Stimulated activated CD4-positive, alpha-beta T cell treated with anti-CD3 and anti-CD28 coated beads, TNF-alpha, amount 100 ng/mL, for 24 hours (primary cell): Measurements from ENCODE around the gene TPCN1.
A peak's percentile ranks its signal among the peaks of the same experiment; 100 is the strongest.

Experiments
- DNase-seq, 3 experiments: peaks; one replicate each; pipeline ENCODE4 v3.0.0-alpha.2; 2020; ENCODE audit warnings: low read depth in 3 of 3

Gene TPCN1

DNA sequence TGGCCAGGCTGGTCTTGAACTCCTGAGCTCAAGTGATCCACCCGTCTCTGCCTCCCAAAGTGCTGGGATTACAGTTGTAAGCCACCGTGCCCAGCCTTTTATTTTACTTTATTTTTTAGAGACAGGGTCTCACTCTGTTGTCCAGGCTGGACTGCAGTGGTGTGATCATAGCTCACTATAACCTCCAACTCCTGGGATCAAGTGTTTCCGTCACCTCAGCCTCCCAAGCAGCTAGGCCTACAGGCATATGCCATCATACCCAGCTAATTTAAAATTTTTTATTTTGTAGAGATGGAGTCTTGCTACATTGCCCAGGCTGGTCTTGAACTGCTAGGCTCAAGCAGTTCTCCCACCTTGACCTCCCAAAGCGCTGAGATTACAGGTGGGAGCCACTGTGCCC is 3.7 kb downstream of the TPCN1 start:
- no peak for DNase-seq

DNA sequence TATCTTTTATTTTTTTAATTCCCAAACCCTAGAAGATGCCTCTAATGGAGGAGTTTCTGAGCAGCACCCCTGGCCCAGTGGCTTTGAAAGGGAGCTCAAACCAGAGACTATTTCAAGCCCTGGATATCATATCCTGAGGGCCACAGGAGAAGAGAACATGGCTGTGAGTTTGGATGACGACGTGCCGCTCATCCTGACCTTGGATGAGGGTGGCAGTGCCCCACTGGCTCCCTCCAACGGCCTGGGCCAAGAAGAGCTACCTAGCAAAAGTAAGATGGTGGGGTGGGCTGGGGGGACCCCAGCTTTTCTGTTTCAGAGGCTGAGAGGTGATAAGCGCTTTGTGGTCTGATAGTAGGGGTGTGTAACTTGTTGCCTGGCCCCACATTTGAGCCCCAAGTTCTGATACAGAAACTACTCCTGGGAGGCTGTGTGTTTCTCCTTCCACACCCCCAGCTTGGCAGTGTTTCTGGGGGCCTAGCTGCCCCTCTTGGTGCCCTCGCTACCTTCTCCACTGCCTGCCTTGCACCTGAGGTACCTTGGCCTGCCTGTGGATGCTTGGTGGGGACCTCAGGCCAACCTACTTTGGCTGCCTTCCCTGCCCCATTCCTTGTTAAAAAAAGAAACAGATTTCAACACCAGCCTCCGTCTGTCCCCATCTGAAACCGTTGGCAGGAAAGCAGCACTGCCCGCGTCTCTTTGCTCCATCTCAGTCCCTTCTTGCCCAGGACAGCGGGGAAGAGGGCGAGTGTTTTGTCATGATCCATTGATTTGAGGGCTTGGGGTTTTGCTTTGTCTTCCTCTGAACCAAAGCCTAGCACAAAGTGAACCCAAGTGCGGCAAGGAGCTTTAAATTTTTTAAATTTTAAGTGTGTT is 5.7 kb downstream of the TPCN1 start:
- DNase-seq, result no peak

DNA sequence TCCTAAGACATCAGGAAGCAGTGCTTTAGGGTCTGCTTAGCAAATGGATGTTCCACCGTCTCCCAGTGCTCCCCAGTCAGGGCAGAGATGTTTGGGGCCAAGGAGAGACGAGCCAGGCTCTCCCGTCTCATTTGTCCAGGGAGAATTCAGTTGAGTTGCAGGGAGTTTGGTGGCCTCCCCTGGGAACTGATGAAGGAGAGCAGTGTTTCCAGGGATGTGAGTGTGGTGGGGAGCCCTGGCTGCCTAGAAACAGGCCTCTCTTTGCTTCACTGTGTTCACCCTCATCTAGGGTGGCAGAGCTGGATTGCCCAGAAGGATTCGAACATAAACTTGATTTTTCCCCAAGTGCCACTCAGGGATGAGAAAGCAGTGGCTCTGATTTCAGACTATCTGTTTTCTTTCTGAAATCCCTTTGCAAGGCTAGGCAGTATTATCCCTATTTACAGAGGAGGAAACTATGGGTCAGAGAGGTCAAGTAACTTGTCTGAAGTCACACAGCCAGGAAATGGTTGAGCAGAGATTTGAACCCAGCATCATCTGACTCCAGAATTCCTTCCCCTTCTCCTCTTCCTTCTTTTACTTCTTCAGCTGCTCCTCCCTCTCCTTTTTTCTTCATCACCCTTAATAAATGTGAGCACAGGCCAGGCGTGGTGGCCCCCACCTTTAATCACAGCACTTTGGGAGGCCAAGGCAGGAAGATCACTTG is 6.6 kb downstream of the TPCN1 start:
- DNase-seq, result no peak

DNA sequence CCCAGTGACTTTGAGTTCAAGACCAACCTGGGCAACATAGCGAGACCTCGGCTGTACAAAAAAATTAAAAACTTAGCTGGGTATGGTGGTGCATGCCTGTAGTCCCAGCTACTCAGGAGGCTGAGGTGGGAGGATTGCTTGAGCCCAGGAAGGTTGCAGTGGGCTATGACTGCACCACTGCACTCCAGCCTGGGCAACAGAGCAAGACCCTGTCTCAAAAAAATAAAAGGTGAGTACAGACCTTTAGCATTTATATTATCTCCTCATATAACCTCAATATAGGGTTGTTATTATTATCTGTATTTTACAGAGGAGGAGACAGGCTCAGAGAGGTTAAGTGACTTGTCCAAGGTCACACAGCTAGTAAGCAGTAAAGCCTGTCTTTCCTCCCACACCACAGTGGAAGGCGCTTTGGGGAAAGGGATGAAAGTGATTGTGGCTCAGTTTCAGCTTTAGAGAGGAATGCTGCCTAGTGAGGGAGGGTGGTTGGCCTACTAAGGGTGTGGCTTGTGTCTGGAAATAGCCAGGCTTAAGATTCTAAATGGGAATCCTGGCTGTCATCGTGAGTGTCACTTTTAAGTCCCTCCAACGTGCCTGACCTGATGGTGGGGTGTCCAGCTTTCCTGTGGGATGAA is 7.2 kb downstream of the TPCN1 start:
- DNase-seq, result no peak

DNA sequence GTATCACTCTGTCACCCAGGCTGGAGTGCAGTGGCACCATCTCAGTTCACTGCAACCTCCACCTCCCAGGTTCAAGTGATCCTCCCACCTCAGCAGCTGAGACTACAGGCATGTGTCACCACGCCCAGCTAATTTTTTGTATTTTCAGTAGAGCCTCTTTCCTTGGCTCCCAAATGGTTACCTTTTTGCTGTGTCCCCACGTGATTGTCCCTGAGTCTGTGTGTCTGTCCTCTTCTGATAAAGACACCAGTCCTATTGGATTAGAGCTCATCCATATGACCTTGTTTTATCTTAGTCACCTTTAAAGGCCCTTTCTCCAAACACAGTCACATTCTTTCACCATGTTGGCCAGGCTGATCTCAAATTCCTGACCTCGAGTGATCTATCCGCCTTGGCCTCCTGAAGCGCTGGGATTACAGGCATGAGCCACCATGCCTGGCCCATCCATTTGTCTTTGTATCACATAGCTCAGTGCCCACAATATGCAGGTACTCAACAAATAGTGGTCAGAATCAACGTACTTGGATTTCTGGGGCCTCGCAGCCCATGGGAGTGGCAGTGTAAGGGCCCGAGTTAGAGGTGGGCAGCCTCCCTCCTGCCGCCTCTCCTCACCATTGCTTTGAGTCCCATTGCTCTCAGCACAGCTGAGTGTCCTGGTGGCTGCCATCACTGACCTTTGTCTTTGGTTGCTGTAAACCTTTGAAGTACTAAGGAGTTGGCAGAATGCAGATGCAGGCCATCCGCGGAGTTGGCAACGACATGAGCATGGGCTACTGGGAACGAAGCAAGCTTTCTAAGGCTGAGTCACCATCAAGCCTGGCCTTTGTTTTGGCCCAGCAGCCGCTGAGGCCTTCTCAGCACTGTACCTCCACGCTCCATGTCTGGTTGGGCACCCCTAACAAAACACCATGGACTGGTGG is 9.3 kb downstream of the TPCN1 start:
- DNase-seq, result no peak

DNA sequence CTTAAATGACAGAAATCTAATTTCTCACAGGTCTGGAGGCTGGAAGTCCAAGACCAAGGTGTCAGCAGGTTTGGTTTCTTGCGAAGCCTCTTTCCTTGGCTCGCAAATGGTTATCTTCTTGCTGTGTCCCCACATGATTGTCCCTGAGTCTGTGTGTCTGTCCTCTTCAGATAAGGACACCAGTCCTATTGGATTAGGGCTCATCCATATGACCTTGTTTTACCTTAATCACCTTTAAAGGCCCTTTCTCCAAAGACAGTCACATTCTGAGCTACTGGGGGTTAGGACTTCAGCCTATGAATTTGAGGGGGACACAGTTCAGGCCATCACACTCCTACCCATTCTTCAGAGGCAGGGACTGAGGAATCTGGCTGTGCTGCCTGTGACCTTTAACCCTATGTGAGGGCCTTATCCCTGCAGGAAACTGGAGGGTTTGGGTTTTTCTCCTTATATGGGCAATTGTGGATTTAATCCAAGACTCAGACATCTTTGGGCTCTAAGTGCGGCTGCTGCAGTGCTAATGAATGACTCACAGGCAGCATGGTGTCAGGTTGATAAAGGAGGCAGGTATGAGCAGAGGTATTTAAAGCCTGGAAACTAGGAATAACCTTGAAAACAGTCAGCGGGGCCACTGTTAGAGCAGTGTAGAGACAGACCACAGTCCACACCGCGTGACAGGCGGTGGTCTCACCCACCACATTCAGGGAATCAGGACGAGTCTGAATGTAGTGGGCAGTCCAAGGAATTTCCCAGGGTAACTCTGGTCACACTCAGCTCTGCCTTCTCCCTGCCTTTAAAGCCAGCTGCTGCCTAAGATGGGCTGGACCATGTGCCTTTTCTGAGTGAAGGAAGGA is 10.2 kb downstream of the TPCN1 start:
- DNase-seq, result no peak

DNA sequence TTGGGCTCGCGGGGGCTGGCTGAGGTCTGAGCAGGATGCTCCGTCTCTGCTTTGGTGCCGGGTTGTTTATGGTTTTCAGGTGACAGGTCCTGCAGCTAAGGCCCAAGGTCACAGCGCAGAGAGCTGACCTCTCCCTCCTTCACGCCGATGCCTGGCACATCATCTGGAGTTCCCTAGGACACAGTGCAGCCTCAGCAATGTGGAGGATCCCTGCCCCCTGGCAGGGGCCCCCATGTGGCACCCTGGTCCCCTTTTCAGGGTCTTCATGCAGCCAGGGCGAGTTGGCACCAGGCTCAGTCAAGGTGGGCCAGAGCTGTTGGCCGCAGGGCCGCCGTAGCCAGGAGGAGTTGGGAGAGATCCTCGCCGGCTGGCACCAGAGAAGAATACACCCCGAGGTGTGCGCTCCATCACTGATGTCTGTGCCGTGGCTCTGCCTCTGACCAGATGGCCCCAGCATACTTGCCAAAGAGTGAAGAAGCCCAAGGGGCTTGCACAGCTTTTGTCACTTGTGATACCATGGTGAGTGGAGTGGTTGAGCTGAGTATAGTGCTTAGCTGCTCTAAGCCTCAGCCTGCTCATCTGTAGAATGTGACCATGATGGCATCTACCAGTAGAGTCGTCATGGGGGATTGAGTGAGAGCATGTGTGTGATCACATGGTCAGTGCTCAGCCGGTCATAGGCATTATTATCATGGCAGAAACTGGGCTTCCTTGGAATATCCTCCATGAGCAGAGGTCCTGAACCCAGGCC is 11.0 kb downstream of the TPCN1 start:
- DNase-seq, result no peak

DNA sequence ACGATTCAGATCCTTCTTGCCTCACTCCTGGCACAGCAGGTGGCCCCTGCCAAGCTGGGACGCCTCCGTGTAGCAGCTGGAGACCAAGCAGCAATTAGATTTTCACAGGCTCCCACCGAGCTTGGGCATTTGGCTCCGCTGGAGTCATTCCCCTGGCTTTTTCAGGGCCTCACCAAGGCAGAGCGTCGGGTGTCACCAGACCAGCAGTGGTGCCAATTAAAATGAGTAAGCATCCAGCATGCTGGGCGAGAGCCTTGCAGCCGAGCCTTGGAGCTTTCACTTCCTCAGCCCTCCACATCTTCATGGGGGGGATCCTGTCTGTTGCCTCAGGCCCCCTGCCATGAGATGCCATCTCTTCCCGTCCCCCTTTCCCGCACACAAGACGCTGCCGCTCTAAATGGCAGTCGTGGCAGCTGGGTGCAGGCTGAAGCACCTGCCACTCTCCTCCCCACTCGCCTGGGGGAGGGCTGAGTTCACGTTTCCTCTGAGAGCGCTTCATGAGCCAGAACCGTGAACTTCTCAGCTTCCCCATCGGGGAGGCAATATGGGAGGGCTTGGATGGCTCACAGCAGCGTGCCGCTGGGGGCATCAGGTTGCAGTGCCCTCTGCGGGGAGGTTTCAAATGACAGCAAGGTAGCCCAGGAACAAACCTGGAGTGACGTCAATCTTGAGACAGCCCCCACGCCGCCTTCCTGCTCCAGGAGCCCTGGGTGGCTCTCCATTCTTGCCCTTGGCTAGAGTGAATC is 11.7 kb downstream of the TPCN1 start:
- DNase-seq, result peak; percentile 21 to 57 (median 33)

DNA sequence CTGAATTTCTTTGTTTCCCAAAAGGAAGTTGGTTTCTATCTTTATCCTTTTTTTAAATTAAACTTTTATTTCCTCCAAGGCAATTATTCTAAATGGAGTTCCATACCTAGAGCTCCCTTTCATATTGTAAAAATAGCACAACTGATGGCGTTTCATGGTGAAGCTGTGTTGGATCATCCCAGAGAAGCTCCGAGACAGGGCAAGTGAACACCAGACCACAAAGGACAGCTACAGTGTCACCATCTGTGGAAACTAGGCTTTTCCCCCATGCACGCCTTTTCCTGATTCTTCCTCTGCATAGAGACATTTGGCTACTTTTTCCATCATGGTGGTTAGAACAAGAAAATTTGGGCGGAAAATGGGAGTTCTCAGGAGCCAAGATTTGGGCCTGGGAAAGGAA is 12.7 kb downstream of the TPCN1 start:
- no peak for DNase-seq

DNA sequence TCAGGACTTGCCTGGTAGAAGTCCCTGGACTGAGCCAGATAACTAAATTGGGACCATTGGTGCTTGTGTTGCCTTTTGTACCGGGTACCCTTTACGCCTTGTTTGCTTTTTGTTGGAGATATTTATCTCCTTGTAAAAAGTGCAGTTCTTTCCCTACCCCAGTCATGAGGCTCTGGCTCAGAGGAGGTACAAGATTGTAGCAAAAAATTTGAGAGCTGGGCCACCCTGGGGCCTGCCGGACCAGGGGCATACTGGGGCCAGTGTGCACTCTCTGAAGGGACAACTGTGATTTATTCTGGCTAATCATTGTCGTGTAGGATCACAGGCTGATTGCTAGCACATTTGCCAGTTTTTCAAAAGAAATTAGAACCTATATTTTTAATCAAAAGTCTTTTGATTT is 13.2 kb downstream of the TPCN1 start:
- no peak for DNase-seq

DNA sequence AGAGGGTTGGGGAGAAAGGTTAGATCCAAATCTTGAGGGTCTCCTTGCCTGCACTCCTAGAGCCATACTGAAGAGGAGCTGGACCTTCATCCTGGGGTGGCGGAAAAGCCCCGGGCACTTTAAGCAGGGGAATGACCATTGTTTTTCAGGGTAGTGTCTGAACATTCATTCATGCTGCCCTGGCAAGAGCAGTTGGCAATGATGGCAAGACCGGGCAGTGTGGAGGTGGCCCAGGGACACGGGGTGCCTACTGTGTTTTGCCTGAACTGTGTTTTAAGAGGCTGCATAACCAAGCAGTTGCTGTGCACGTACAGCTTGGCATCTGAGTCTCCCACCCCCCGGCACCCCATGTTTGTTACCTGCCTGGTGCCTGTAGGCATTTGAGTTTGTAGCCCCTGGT is 14.7 kb downstream of the TPCN1 start:
- no peak for DNase-seq

DNA sequence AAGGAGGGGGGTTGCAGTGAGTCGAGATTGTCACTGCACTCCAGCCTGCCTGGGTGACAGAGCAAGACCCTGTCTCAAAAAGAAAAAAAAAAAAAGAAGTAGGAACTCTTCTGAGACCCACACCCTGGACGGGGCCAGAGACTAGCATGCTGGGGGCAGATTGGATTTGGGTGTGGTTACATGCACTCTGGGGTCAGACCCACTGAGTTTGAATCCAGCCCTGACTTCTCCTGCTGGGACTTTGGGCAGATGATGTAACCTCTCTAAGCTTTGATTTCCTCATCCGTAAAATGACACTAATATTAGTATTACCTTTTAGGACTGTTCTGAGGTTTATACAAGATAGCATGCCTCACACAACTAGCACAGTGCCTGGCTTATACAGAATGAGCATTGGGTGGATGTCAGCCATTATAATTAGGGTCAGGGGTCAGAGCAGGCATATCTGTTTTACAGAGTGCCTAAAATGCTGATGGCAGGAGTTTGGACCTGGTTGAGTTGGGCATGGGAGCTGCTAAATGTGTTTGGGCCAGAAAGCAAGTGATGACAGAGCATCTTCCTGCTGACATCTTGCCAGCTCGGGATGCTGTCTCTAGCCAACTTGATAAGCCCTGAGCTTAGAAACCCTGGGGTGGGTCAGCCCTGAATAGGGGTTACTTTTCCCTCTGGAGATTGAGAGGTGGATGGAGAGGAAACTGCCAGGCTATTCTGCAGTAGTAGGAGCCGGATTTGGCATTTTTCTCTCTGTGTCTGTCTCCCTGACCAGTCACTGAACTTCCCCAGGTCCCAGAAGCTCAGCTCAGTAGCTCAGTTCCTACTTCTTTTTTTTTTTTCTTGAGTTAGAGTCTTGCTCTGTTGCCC is 15.5 kb downstream of the TPCN1 start:
- no peak for DNase-seq

DNA sequence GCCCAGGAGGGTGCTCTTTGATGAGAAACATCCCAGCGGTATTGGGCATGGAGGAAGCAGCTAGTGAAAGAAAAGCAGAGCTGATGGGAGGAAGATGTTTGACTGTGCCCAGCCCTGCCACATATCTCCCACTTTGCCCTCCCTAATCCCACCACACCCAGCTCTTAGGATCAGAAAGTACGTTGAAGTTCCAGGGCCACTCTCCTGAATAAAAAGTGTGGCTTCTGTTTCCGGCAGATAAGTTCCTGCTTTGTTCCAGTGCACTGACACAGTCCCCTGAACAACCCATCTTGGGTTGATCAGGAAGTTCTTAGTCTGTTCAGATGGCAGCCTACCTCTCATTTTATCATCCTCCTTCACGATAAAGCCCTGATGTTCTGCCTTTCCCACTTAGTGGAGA is 16.5 kb downstream of the TPCN1 start:
- DNase-seq, result no peak

DNA sequence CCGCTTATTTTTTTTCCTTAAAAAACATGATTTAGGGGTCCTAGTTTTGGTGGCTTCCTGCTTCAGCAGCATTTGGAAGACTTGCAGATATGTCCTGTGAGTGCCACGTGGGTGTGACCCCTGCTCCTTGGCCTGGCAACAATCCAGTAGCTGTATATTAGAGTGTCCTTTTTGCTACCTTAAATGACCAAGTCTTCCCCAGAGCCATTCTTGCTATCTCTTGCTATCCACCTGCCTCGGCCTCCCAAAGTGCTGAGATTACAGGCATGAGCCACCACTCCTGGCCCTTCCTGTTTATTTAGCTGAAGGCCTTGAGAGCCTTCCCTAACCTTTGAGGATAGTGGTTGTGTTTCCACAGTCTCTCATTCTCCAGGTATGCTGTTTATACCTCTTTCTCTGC is 17.0 kb downstream of the TPCN1 start:
- DNase-seq, result no peak

DNA sequence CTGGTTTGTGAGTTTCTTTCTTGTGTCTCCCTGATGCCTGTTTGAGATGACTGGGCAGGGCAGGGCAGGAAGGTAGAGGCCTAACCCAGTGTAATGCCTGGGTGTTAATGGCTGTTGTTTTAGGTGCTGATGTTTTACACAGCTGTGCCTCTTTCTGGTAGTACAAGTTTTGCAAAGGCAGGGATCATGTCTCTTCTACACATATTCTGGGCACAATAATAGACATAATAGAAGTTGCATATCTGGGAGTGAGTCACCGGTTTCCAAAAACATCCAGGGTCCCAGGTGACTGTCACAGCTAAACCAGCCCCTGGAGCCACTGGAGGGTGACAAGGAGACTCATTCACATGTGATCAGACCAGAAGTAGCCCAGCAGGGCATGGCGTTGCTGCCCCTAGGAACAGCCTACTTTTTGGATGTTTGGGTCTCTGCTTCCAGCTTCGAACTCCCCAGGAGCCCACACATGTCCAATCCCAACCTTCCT is 18.1 kb downstream of the TPCN1 start:
- DNase-seq, result no peak

DNA sequence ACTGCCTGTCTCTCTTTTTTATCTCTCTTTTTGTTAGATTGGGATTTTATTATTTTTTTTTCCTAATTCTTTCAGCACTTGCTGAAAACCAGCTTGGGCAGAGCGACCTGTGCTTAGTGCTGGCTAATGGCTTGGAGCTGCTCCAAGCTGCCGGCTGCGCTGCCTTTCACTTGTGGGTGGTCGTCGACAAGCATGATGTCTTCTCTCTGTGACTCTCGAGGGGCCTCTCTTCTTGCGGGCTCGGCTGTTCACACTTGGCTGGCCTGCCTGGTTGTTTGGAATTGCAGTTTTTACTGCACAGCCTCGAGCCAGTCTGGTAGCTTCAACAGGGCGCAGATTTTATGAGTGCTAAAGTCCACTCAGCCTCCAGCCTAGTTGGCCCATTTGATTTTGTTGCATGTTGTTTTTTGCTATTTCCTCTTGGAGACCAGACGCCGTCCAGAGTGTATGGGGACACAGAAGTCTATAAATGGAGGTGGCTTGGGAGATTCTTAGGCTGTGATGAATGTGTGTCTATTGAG is 18.6 kb downstream of the TPCN1 start:
- no peak for DNase-seq

DNA sequence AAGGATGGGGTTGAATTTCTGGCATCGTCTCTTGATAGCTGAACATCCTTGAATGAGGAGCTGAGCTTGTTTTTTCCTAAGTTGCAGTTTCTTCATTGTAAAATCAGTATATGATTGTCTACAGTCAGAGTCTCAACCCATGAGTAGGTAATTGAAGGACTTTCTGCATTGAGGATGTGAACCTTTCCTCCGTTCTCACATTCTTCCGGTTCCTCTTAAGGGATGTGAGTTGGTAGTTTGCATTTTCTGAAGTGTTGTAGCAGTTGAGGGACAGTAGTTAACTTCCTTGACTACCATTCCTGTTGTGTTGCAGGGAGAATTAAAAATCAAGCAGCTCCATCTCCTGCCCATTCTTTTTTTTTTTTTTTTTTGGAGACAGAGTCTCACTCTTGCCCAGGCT is 19.1 kb downstream of the TPCN1 start:
- no peak for DNase-seq
